Neural crest cell (in vitro differentiated cells): ENCODE results near the gene SH3TC1. TPM values are rescaled to one million over a fixed set of nuclear protein-coding genes. Genes with fewer than 3 reads are reported as not detected.
A peak's percentile ranks its signal among the peaks of the same experiment; 100 is the strongest.

Source experiments
- DNase-seq: peaks from one replicate; pipeline ENCODE4 v3.0.0; 2021; ENCODE audit warnings: low read depth, mixed read lengths, low spot score
- H3K27ac Mint-ChIP-seq: one replicate; pipeline ENCODE4 v1.8.0; 2021; ENCODE audit warnings: mild to moderate bottlenecking, mixed read lengths; ENCODE audit not compliant: unreplicated experiment
- H3K27me3 Mint-ChIP-seq: 2 replicates; pipeline ENCODE4 v1.8.0; 2021; ENCODE audit warnings: low read depth, mild to moderate bottlenecking, mixed read lengths
- H3K36me3 Mint-ChIP-seq: 2 replicates; pipeline ENCODE4 v1.8.0; 2021; ENCODE audit warnings: low read depth, mild to moderate bottlenecking, mixed read lengths
- H3K4me1 Mint-ChIP-seq: 2 replicates; pipeline ENCODE4 v1.8.0; 2021; ENCODE audit warnings: mixed read lengths
- H3K4me3 Mint-ChIP-seq: one replicate; pipeline ENCODE4 v1.8.0; 2021; ENCODE audit warnings: mild to moderate bottlenecking, mixed read lengths
- H3K9me3 Mint-ChIP-seq: 2 replicates; pipeline ENCODE4 v1.8.0; 2021; ENCODE audit warnings: mixed read lengths
- CTCF ChIP-seq: fragments of 200-600 bp; sonication (generic); conservative IDR thresholded peaks from 2 replicates; pipeline ENCODE4 v1.5.0; 2021; ENCODE audit warnings: antibody characterized with exemption, mild to moderate bottlenecking
- total RNA-seq: library from RNA; stranded (reverse); gene quantifications from 2 replicates; pipeline ENCODE4 v1.2.1, GENCODE V29; 2021

SH3TC1 gene
- total RNA-seq, 1 donor from 2014 or later, result 2.7 TPM

- no peak for DNase-seq
- TF ChIP-seq CTCF, result no peak
- Mint-ChIP-seq H3K9me3 (no peaks in the 10 kb centered on the region), H3K27ac (peak overlapping the region; percentile 59), H3K4me1 (peaks cover 9% of the 10 kb centered on the region), H3K27me3 (no peaks in the 10 kb centered on the region), H3K36me3 (no peaks in the 10 kb centered on the region), H3K4me3 (no peak overlapping the region)
These were observed 21.1 kb upstream of the SH3TC1 start for GRCh38 chr4:8177956-8178355.

GRCh38 chr4:8179074-8179473, 20.0 kb upstream of the SH3TC1 start:
- Mint-ChIP-seq H3K36me3 (no peaks in the 10 kb centered on the region), H3K27me3 (no peaks in the 10 kb centered on the region), H3K9me3 (no peaks in the 10 kb centered on the region), H3K27ac (no peak overlapping the region), H3K4me3 (no peak overlapping the region), H3K4me1 (peaks cover 9% of the 10 kb centered on the region)
- TF ChIP-seq CTCF, result no peak
- DNase-seq, result no peak

GRCh38 chr4:8179771-8180170, 19.3 kb upstream of the SH3TC1 start:
- H3K36me3 Mint-ChIP-seq, result no peaks in the 10 kb centered on the region
- no peak for TF ChIP-seq CTCF
- no peak overlapping the region for H3K4me3 Mint-ChIP-seq
- H3K9me3 Mint-ChIP-seq, result no peaks in the 10 kb centered on the region
- H3K4me1 Mint-ChIP-seq, result peaks cover 9% of the 10 kb centered on the region
- H3K27ac Mint-ChIP-seq, result no peak overlapping the region
- no peaks in the 10 kb centered on the region for H3K27me3 Mint-ChIP-seq
- DNase-seq, result no peak

- no peaks in the 10 kb centered on the region for H3K9me3 Mint-ChIP-seq
- no peak overlapping the region for H3K4me3 Mint-ChIP-seq
- no peak for DNase-seq
- no peaks in the 10 kb centered on the region for H3K27me3 Mint-ChIP-seq
- no peaks in the 10 kb centered on the region for H3K36me3 Mint-ChIP-seq
- no peak overlapping the region for H3K27ac Mint-ChIP-seq
- no peak for TF ChIP-seq CTCF
- peaks cover 9% of the 10 kb centered on the region for H3K4me1 Mint-ChIP-seq
These were observed 18.6 kb upstream of the SH3TC1 start for GRCh38 chr4:8180310-8181093.

- H3K4me1 Mint-ChIP-seq, result peaks cover 9% of the 10 kb centered on the region
- H3K36me3 Mint-ChIP-seq, result no peaks in the 10 kb centered on the region
- no peak overlapping the region for H3K27ac Mint-ChIP-seq
- no peaks in the 10 kb centered on the region for H3K9me3 Mint-ChIP-seq
- TF ChIP-seq CTCF, result no peak
- no peak for DNase-seq
- H3K4me3 Mint-ChIP-seq, result no peak overlapping the region
- no peaks in the 10 kb centered on the region for H3K27me3 Mint-ChIP-seq
These were observed 18.0 kb upstream of the SH3TC1 start for GRCh38 chr4:8181119-8181518.
